HL-60 (cell line): ENCODE data around the gene FAHD1.

Experiments
- CTCF ChIP-seq: IDR thresholded peaks from one replicate; pipeline ENCODE4 v1.5.1; 2011; ENCODE audit warnings: low read length, control low read depth, inconsistent platforms; ENCODE audit not compliant: insufficient read depth
- GABPA ChIP-seq: IDR thresholded peaks from 2 replicates; pipeline ENCODE4 v1.6.1; 2012; ENCODE audit warnings: low read depth
- POLR2AphosphoS5 ChIP-seq: IDR thresholded peaks from 2 replicates; pipeline ENCODE4 v1.6.1; 2012; ENCODE audit warnings: low read depth
- REST ChIP-seq: IDR thresholded peaks from 2 replicates; pipeline ENCODE4 v1.6.1; 2012; ENCODE audit warnings: low read depth; ENCODE audit not compliant: insufficient replicate concordance
- SPI1 ChIP-seq: IDR thresholded peaks from 2 replicates; pipeline ENCODE4 v1.6.1; 2012; ENCODE audit warnings: low read depth, mild to moderate bottlenecking, borderline replicate concordance

GRCh38 chr16:1863681-1864460, 36.9 kb downstream of the FAHD1 start:
- TF ChIP-seq CTCF: no peak
- TF ChIP-seq POLR2AphosphoS5: no peak
- no peak for TF ChIP-seq GABPA
- no peak for TF ChIP-seq REST
- no peak for TF ChIP-seq SPI1
